Vagina (tissue), 2 donors: ENCODE results near the gene GJC3.

Experiments used
- POLR2A ChIP-seq, 2 donors: fragments of 450-650 bp; IDR thresholded peaks; one replicate each; pipeline ENCODE4 v1.6.1; 2017; ENCODE audit warnings: antibody characterized with exemption in 2 of 2, mild to moderate bottlenecking in 2 of 2, moderate library complexity in 2 of 2
- TF ChIP-seq, protein P1 (sequence below), 3 experiments: fragments of 450-650 bp in 2 of 3; fragments of 200-600 bp in 1 of 3; sonication (generic) in 1 of 3; IDR thresholded peaks; one replicate each; pipeline ENCODE4 v1.5.1; 2017 to 2019; ENCODE audit warnings: antibody characterized with exemption in 3 of 3, mild to moderate bottlenecking in 2 of 3, moderate library complexity in 2 of 3

- TF ChIP-seq, protein P1, sequence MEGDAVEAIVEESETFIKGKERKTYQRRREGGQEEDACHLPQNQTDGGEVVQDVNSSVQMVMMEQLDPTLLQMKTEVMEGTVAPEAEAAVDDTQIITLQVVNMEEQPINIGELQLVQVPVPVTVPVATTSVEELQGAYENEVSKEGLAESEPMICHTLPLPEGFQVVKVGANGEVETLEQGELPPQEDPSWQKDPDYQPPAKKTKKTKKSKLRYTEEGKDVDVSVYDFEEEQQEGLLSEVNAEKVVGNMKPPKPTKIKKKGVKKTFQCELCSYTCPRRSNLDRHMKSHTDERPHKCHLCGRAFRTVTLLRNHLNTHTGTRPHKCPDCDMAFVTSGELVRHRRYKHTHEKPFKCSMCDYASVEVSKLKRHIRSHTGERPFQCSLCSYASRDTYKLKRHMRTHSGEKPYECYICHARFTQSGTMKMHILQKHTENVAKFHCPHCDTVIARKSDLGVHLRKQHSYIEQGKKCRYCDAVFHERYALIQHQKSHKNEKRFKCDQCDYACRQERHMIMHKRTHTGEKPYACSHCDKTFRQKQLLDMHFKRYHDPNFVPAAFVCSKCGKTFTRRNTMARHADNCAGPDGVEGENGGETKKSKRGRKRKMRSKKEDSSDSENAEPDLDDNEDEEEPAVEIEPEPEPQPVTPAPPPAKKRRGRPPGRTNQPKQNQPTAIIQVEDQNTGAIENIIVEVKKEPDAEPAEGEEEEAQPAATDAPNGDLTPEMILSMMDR (IDR thresholded peaks at IDR 0.05): no peak
- no peak for TF ChIP-seq POLR2A (IDR thresholded peaks at IDR 0.05)
Measured at GRCh38 chr7:99928188-99928587, 1.2 kb downstream of the GJC3 start.
